HG02798 (cell line): ENCODE results near the gene TRIM46.
"Not testable (repeated sequence)": the region's sequence is repeated elsewhere in the genome, so short reads cannot be mapped to it uniquely, and the experiment has no call there.

Experiments used
- ATAC-seq: cut with Tn5 transposase; IDR thresholded peaks from one replicate; pipeline ENCODE4 v1.9.1; 2021; ENCODE audit warnings: mild to moderate bottlenecking; ENCODE audit not compliant: unreplicated experiment, poor library complexity

TRIM46 gene

GRCh38 chr1:155225404-155225759 is 51.7 kb downstream of the TRIM46 start:
- not testable (repeated sequence) for ATAC-seq

GRCh38 chr1:155226188-155226909 is 52.7 kb downstream of the TRIM46 start:
- peak; percentile 33 for ATAC-seq

GRCh38 chr1:155226910-155227260 is 53.2 kb downstream of the TRIM46 start:
- ATAC-seq, result no peak

GRCh38 chr1:155227261-155228095 is 53.8 kb downstream of the TRIM46 start:
- peak; percentile 97 for ATAC-seq

- no peak for ATAC-seq
Observed at GRCh38 chr1:155228096-155228427, 54.4 kb downstream of the TRIM46 start.

GRCh38 chr1:155231302-155231701 is 57.7 kb downstream of the TRIM46 start:
- ATAC-seq, result not testable (repeated sequence)

- ATAC-seq, result not testable (repeated sequence)
Observed at GRCh38 chr1:155232001-155232978, 58.6 kb downstream of the TRIM46 start.

- not testable (repeated sequence) for ATAC-seq
Observed at GRCh38 chr1:155233502-155233901, 59.9 kb downstream of the TRIM46 start.
